GM21786 (cell line): ENCODE measurements around the gene ITSN1.

Source experiments
- ATAC-seq: cut with Tn5 transposase; IDR thresholded peaks from one replicate; pipeline ENCODE4 v1.9.1; 2021; ENCODE audit not compliant: unreplicated experiment

Gene ITSN1

DNA sequence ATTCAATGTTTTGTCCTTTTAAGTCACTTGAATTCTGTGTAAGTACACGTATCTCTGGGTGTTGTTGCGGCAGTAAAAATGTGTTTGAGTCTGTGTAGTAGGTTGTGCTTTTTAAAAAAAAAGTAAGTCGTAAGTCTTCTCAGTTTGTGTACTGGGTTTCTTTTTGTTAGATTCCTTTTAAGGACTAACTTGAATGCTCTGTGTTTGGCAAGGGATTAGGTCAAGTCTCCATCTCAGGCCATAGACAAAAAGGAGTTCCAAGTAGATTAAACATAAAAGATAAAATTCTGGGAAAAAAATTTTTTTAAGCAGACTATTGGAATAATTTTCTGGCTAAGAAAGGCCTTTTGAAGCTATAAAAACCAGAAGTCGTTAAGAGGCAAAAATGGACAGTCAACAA lies 160.2 kb downstream of the ITSN1 start:
- no peak for ATAC-seq

DNA sequence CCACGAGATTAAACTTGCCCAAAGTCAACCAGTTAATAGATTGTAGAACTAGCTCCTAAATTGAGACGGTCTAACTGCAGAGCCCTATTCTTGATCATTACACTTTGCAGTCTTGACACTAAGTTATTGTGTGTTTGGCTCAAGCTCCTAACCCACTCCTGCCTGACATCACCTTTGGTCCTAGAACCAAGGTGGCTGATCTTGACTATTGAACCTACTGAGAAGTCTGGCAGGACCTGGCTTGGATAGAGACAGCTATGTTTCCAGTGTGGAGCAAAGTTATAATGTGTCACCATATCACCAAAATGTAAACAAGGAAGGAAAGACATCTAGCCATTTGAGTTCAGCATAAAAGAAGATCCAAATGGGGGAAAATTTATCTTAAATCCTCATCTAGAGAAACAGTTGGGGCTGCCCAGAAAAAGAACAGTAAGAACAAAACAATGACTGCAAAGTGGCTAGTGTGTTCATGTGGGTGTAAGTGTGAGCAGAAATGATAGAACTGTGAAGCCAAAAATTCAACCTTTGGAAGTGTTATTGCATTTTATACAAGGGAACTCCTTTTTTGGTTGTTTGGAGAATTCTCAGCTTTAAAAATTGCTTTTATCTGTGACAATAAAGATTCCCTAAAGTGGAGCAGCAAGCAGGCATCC lies 166.5 kb downstream of the ITSN1 start:
- no peak for ATAC-seq

DNA sequence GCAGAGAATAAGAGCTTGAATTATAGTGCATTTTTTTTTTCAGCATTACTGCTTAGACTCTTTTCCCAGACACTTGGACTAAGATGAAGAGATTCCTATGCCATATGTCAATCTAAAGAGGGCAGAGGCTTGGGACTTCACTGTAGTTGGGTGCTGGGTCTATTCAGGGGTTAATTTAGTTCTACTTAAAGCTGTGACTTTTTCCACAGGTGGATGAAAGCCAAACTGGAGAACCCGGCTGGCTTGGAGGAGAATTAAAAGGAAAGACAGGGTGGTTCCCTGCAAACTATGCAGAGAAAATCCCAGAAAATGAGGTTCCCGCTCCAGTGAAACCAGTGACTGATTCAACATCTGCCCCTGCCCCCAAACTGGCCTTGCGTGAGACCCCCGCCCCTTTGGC lies 168.5 kb downstream of the ITSN1 start:
- ATAC-seq = no peak

DNA sequence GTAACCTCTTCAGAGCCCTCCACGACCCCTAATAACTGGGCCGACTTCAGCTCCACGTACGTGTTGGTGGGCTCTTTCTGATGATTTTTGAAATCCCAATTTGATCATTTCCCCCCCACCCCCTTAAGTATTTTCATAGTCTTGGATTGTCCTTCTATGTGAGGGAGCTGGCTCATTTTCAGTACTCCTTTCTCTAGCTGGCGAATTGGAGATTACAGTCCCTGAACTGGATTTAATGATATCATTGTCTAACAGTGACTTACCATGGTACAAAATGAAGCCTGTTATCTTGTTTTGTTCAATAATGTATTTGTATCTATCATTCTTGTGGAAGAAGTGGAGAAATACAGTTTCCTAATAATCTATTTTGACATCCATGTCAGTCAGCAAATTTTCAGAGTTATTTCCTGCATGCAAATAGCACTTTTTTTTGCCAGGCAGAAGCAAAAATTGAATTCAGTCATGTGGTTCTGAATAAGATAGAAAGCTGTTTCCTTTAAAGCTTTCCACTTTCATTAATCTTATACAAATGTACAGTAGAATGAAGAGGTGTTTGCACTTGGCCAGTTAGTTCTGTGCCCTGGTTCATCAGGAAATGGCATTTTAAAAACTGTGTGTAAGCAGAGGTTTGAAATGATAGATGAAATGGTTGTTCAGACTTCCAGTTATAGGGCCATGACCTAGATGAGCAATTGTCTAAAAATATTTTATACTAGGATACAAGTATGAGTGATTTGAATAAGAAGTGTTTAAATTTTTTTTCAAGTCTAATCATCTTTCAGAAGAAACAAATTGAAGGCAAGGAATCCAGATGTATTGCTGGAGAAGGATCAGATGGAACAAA lies 169.1 kb downstream of the ITSN1 start:
- no peak for ATAC-seq

DNA sequence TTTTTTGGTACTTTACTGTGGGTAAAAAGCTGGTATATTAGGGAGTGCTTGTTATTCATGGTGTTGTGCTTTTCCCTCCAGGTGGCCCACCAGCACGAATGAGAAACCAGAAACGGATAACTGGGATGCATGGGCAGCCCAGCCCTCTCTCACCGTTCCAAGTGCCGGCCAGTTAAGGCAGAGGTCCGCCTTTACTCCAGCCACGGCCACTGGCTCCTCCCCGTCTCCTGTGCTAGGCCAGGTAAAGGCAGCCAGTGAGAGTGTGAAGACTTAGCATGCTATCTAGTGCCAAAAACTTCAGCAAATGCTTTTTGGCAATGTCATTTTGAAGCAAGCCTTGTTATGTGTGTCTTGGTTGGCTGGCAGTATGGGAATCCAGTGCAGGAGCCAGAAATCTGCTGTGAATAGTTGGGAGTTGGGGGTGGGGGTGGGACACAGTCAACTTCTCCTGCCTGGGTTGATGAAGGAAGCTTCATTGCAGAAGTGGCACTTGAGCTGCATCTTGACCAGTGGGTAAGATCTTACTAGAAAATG lies 171.6 kb downstream of the ITSN1 start:
- no peak for ATAC-seq

DNA sequence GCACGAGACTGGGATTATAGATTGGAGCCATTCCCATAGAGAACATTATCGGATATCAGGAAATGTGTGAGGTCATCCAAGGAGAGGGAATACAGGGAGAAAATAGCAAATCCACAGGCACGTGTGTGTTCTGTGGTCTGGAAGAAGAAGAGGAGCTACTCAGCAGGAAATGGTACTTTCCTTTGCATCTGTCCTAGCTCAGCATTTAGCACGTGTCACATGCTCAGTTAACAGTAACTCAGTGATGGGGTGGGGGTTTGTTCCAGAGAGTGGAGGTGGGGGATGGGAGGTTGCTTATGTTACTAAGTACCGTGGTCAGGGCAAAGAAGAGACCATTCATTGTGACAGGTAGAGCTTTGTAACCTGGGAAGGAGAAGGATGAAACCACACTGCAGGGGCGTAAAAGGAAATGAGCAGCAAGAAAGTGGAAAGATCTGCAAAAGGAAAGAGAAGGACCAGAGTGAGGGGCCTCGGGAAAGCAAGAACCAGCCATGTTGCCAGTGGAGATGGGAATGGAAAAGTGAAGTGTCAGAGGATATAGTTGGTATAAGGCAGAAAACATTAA lies 172.9 kb downstream of the ITSN1 start:
- ATAC-seq = no peak

DNA sequence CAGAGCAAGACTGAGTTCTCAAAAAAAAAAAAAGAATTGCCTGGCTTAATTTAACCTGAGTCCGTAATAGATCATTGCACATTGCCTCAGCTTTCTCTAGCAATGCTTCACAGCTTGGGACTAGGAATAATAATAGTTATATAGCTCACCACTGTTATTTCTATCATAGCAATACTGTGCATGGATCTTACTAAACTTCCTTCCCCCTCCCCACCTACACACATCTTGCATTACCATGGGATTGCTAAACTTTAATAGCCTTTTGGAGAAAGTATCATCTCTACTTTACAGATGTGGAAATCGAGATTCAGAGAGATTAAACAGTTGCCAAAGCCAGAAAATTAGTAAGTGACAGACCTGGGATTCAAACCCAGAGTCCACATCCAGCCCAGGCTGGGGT lies 173.9 kb downstream of the ITSN1 start:
- ATAC-seq = no peak

DNA sequence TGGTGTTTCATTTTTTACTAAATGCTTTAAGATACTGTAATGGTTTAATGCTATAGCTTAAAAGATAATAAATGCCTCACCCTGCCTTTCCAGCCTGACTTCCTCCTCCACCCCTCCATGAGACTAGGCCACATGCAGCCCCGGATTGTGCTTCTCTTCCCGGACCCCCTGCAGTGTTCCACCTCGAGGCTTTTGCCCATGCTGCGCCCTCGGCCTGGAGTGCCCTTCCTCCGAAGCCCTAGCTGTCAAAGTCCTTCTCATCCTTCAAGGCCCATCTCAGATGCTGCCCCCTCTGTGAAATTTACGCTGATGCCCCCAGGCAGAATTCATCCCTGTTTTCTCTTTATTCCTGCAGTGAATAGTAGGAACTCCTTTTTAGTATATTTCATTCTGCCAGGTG lies 174.8 kb downstream of the ITSN1 start:
- no peak for ATAC-seq

DNA sequence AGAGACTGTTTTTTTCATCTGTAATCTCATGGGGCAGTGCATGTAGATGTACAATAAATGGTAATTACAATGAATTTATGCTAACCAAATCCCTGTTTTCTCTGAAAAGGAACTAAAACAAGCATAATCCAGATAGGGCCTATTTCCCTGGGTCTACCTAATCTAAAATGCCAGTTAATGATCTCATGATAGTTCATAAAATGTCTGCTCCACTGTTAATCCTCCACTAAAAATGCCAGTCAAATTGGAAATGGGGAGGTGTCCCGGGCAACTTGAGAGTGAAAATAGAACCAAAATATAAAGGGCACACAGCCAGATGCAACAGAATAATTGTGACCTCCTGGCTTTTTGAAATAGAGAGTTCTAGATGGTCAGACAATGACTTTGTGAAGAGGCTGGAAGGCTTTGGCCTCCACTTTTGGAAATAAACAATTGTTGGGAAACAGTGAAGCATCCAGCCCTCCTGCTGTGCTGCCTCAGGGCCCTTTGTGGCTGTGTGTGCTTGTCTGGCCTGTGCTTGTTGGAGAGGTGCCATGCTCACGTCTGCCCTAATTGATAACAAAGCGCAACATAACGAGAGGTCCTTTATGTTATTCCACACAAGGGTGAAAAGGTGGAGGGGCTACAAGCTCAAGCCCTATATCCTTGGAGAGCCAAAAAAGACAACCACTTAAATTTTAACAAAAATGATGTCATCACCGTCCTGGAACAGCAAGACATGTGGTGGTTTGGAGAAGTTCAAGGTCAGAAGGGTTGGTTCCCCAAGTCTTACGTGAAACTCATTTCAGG lies 175.6 kb downstream of the ITSN1 start:
- no peak for ATAC-seq

DNA sequence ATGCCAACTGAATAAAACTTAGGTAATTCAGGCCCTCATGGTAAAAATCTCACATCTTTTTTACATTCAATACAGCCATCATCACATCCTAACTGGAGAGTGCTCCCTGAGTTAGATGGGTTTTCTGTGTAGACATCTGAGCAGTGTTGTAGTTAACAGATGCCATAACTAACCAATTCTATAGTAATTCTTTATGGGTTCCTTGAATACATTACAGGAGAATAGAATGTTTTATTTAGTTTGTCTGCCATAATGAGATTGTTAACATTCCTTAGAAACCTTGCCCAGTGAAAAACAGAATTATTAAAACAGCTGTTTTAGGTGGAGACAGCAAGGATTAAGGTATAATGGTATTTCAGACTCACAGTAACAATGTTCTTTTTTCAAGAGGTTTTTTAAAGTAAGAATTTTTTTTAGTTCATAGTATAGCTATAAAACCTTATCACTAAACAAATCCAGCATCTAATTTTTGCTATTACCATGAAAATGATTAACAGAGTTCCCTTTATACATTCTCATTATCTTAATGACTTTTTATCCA lies 178.0 kb downstream of the ITSN1 start:
- ATAC-seq = no peak

DNA sequence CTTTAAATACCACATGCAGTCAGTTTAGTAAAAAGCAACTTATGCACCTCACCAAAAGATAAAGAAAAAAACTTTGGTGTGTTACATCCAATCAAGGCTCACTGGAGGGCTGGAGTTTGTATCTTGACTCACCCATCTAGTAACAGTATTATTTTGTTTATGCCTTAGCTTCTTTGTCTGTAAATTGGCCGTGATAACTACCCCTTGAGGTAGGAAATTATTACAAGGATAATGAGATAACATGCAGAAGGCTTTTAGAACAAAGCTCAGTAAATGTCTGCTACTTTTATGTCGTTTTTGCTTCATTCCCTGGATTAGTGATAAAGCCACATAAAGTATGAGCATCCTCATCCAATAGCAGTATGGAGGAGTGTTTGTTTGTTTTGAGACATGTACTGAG lies 178.5 kb downstream of the ITSN1 start:
- no peak for ATAC-seq

DNA sequence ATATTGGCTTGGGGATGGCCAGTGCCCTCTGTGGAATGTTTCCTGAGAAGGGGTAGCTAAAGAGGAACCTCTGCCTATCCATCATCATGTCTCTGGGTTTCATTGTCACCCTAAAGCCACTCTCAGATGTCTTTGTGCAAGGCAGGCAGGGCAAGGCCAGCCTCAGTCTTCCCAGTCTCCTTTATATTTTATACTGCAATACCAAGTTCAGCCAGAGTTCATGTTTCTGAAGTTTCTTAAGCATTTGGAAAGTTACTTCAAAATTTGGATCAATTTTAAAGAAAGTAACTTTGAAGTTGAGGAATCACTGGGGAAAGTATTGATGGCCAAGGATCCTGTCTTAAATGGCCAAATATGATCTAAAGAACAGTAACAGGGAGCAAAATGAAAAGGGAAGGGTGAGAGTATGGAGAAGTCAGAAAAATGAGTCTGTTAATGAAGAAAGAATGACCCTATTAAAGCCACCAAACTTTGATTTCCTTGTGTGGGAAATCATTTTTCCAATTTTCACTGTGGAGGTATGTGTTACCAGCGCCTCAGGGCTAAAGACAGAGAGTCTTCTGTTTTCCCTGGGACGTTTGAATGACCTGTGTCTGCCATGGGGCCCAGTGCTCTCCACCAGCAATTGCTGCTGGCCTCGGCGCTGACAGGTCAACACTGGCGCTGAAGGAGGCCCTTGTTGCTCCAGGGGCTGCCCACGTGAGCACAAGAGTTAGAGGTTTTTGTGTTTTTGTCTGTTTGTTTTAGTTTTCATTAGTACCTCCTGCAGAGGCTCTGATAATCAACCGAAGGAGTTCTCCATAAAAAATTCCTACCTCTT lies 179.4 kb downstream of the ITSN1 start:
- ATAC-seq = no peak

DNA sequence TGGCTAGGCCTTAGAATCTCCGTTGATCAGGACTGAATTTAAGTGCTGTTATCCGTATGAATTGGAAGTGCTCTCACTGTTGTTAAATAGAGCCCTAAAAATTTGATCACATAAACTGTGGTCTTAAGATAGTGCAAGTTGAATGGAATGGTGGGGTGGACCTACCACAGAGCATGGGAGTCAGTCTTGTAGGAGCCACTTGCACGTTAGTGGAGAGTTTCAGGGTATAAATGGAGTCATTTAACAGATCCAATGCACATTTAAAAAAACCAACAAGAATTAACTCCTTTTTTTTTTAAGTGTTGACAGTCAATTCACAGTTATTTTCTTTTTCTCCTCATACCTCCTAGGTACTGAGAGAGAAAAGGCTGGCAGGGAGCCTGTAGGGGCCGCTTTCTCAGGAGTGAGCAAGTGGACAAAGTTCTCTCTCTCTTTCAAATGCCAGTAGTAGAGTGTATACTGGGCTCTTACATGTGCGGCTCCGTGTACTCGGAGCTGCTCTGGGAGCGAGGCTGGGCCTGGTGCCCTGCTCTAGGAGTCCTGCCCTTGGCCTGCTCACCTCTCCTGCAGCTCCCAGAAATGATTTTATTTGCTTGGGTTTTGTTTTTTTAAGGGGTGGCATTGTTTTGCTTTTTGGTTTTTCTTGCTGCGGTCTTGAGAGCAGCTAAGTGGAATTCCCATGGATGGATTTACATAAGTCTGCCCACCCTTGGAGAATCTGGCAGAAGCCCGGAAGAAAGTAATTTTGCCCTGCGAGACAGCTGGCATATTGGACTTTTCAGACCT lies 182.0 kb downstream of the ITSN1 start:
- no peak for ATAC-seq

DNA sequence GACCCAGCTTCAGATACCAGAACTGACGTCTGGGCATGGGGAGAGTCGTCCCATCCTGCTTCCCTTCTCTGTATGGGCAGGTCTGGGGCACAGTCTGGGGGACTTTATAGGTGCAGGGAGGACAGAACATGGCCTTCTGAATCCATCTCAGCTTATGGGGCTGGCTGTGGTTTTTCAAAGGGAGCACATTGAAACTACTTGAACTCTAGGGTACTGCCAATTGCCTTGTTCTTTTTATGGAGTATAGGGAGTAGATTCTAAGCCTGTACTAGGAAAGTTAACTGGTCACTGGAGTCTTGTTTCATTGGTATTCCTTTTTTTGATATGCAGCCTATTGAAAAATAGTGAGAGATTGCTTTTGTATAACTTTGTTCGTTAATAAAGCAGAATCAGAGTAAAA lies 183.1 kb downstream of the ITSN1 start:
- no peak for ATAC-seq

DNA sequence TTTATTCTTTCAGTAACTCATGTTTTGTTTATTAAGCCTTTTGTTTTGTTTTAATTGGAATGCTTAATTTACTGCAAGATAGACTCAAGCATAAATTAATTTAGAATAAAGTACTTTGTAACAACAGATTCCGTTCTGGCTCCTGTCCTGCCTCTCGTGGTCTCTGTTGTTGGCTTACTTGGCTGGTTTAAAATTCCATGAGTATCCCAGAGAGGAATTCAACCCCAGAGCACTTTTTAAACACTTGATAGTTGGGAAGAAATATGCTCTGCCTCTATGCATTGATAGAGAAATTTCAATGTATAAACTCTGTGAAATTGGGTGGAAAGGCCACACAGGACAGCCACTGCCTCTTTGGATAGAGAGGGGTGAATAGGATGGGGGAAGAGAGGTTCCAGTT lies 183.6 kb downstream of the ITSN1 start:
- ATAC-seq = no peak

DNA sequence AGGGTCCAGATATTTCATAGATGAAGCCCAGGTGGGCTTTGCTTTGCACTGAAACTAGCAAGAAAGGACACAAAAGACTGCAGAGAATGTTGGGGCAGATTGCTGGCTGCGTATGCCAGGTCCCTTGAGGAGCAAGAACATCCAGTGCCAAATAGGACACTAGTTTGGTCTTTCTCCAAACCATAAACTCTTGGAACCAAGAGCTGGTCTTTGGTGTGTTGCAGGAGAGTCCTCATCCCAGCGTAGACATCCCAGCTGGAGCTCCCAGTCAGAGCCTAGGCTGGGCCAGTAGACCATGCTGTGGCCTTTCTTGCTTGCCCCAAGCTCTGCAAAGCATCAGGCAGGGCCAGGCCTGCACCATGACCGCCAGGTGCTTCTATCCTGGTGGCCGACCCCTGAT lies 185.8 kb downstream of the ITSN1 start:
- ATAC-seq = no peak

DNA sequence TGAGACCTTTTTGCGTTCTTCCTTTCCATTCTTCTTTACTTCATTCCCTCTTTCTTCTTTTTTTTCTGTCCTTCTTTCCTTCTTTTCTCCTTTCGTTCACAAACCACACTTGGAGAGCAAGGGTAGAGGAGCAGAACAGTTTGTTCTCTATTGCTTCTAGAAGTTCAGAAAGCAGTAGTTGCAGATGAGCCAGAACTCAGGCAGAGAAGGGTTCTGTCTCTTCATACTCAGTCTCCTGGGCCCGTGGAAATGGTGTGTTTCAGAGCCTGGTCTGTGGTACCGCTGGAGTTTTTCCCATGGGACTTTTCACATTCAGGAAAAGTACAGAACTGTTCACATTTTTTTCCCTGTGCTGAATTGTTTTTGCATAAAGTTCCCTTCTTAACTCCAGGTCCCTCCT lies 186.3 kb downstream of the ITSN1 start:
- no peak for ATAC-seq

DNA sequence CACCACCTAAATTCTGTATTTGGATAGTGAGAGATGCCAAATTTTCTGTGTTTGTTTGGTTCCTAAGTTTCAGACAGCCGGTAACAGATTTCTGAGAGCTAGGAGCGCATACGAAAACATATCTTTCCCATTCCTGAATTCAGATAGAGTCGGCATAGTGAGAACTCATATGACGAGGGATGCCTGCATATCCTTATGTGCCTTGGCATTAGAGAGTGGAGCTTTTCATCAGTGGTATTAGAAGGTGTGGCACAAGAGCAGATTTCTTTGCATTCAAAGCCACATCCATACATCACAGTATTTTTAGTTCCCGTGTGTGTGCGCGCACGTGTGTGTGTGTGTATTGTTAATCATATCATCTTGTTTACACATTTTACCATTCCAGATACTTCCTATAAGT lies 187.5 kb downstream of the ITSN1 start:
- no peak for ATAC-seq

DNA sequence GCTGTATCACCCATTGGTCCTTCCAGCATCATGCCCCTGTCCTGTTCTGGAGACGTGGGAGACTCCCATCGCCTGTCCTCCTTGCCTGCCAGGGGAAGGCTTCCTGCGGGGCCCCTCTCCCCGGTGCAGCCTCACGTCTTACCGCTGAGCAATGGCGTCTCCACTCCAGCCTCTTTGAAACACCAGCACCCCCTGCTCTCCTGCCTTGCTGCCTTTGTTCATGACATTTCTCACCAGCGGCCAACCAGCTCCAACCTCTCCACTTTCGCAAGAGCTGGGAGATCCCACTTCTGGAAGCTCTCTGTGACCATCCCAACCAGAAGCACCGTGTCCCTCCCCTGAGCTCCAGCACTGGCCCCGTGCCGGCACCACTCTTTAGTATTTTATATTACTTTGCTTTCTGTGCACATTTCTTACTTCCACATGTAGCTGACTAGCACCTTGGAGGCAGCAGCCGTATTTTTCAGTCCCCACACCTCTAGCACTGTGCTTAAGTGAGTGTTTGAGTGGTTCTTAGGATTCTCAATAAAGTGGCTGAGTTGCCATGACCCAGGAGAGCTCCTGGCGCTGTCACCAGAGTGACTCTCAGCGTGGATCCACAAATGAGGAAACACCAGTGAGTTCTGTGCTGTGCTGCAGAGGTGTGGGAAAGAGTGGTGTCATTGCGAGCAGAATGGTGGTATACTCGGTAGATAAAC lies 189.8 kb downstream of the ITSN1 start:
- no peak for ATAC-seq
